ENCODE data around the gene FUT3. TPM values are rescaled to one million over a fixed set of nuclear protein-coding genes. Genes with fewer than 3 reads are reported as not detected.
"Not testable (repeated sequence)": the region's sequence is repeated elsewhere in the genome, so short reads cannot be mapped to it uniquely, and the experiment has no call there.

FUT3 gene
- total RNA-seq, 1 donor from 2014 or later = not detected

DNA sequence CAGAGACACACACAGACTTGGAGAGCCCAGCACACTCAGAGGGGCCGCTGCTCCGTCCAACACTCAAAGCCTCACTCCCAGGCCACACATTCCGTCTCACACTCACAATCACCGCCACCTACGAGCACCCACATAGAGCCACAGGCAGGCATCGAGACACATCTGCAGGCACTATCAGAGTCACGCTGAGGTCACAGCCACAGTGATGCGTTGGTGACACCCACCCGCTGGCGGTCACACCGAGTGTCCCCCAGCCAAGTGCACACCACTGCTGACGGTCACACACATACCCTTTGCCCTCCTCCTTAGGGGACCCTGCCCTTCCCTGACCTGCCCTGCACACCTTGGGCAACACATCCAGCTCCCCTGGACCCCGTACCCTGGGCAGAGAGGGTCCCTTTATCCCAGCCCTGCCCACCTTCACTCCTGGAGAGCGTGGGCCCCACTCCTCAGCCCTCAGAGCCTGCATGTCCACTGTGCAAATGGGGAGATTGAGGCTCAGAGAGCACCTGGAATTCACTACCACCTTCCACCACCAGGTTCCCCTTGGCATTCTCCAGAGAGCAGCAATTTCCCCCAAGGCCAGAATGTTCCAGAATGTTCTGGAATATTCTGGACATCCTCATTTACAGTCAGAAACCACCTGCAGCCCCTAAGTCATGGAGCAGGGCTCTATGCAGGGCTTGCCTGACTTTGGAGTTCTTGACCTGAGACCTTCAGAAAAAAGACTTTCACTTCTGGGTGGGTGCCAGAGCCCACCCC, 13.7 kb upstream of the FUT3 start:
- Histone ChIP-seq H3K4me3 (no peak overlapping the region), H3K36me3 (no peaks in the 10 kb centered on the region), H3K27ac (no peak overlapping the region), H3K27me3 (no peaks in the 10 kb centered on the region), H3K4me1 (no peaks in the 10 kb centered on the region), H3K9me3 (no peaks in the 10 kb centered on the region)
- TF ChIP-seq, protein P1, sequence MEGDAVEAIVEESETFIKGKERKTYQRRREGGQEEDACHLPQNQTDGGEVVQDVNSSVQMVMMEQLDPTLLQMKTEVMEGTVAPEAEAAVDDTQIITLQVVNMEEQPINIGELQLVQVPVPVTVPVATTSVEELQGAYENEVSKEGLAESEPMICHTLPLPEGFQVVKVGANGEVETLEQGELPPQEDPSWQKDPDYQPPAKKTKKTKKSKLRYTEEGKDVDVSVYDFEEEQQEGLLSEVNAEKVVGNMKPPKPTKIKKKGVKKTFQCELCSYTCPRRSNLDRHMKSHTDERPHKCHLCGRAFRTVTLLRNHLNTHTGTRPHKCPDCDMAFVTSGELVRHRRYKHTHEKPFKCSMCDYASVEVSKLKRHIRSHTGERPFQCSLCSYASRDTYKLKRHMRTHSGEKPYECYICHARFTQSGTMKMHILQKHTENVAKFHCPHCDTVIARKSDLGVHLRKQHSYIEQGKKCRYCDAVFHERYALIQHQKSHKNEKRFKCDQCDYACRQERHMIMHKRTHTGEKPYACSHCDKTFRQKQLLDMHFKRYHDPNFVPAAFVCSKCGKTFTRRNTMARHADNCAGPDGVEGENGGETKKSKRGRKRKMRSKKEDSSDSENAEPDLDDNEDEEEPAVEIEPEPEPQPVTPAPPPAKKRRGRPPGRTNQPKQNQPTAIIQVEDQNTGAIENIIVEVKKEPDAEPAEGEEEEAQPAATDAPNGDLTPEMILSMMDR (IDR thresholded peaks at IDR 0.05) = no peak
- intact Hi-C loops (cut with DNase I) = no loop called here
- DNase-seq (ENCODE audit: low spot score in 2 of 2) = no peak

DNA sequence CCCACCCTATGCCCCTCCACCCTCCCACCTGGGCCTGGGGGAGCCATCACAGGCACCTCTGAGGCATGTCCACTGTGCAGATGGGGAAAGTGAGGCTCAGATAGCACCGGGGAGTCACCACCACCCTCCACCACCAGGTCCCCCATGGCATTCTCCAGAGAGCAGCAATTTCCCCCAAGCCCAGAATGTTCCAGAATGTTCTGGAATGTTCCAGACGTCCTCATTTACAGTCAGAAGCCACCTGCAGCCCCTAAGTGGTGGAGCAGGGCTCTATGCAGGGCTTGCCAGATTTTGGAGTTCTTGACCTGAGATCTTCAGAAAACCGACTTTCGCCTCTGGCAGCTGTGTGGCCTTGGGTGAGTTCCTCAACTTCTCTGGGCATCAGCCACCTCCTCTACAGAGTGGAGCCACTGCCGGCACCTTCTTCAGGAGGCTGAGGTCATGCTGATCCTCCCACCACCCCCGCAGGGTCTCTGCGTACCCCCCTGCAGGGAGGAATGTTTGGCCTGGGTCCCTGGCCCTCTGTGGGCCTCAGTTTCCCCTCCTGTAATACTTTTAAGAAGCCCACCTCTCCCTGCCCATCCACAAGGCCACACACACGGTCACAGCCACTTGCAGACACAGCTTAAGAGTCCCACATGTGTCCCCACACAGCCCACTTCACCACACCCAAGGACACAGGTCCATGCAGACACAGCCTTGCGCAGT, 12.9 kb upstream of the FUT3 start:
- no peaks in the 10 kb centered on the region for H3K9me3 ChIP-seq
- DNase-seq (ENCODE audit: low spot score in 2 of 2) = no peak
- TF ChIP-seq, protein P1 (IDR thresholded peaks at IDR 0.05) = no peak
- H3K27me3 ChIP-seq = no peaks in the 10 kb centered on the region
- H3K4me3 ChIP-seq = no peak overlapping the region
- no peak overlapping the region for H3K27ac ChIP-seq
- no peaks in the 10 kb centered on the region for H3K4me1 ChIP-seq
- H3K36me3 ChIP-seq = no peaks in the 10 kb centered on the region
- intact Hi-C loops (cut with DNase I) = no loop called here

DNA sequence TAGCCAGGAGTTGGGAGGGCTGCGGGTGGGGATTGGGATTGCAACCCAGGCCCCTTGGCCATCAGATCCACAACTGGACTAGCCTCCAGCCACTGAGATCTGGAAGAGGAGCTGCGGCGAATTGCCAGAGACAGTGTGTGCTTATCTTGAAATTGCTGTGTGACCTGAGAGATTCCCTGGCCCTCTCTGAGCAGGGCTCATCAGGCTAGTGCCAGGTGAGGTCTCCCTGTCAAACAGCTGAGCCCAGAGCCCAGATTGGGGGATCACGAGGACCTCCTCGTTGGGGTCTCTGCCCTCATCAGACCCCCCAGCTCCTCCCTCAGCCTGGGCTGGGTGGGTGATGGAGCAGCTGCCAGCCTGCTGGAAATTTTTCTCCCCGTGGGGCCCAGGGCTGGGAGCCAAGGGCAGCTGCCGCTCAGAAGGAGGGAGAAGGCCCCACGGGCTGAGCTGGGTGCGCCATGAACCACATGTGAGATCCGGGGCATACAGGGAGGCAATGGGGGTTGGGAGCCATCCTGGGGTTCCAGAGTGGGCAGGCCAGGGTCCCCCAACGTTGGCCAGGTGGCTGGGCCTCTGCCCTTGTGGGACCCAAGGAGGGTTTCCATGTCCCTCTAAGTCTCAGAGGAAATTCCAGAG, 11.9 kb upstream of the FUT3 start:
- Histone ChIP-seq H3K27me3 (no peaks in the 10 kb centered on the region), H3K27ac (no peak overlapping the region), H3K4me1 (no peaks in the 10 kb centered on the region), H3K9me3 (no peaks in the 10 kb centered on the region), H3K36me3 (no peaks in the 10 kb centered on the region), H3K4me3 (no peak overlapping the region)
- no peak for DNase-seq (ENCODE audit: low spot score in 2 of 2)
- TF ChIP-seq, protein P1 (IDR thresholded peaks at IDR 0.05) = no peak
- intact Hi-C loops (cut with DNase I) = no loop called here

DNA sequence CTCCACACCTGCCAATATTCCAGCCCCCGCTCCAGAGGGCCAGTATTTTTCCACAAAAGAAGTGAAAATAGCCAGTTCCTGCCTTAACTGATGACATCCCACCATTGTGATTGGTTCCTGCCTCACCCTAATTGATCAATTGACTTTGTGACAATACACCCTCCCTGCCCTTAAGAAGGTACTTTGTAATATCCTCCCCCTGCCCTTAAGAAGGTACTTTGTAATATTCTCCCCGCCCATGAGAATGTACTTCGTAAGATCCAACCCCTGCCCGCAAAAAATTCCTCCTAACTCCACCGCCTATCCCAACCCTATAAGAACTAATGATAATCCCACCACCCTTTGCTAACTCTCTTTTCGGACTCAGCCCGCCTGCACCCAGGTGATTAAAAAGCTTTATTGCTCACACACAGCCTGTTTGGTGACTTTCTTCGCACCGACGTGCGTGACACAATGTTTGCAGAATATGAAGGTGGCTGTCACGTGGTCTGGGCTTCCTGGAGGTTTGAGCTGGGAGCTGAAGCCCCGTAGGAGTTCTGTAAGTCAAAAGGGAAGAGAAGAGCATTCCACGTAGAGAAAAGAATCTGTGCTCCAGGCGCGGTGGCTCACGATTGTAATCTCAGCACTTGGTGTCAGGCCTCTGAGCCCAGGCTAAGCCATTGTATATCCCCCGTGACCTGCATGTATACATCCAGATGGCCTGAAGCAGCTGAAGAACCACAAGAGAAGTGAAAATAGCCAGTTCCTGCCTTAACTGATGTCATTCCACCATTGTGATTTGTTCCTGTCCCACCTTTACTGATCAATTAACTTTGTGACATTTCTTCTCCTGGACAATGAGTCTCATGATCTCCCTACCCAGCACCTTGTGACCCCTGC, 6.2 kb upstream of the FUT3 start:
- no peaks in the 10 kb centered on the region for H3K36me3 ChIP-seq
- TF ChIP-seq, protein P1 (IDR thresholded peaks at IDR 0.05) = no peak
- intact Hi-C loops (cut with DNase I) = no loop called here

DNA sequence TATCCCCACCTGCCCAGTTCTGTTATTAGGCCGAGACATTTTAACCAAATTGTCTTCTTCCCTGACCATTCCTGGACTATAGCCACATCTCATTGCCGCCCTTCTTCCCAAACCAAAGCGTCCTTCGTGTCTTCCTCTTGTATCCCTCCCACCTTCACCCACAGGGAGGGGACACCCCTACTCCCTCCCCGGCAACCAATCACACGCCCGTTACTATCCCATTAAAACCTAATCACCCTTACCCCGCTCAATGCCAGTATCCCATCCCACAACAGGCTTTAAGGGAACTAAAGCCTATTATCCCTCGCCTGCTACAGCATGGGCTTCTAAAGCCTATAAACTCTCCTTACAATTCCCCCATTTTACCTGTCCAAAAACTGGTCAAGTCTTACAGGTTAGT, 3.9 kb upstream of the FUT3 start:
- DNase-seq (ENCODE audit: low spot score in 2 of 2); H3K27me3 ChIP-seq; H3K27ac ChIP-seq; H3K36me3 ChIP-seq; H3K9me3 ChIP-seq; H3K4me1 ChIP-seq; H3K4me3 ChIP-seq; intact Hi-C loops (cut with DNase I): not testable (repeated sequence)

More for the DNA sequence above, 6.2 kb upstream of the FUT3 start:
- Histone ChIP-seq H3K9me3 (no peaks in the 10 kb centered on the region), H3K4me3 (no peak overlapping the region), H3K27me3 (no peaks in the 10 kb centered on the region), H3K27ac (no peak overlapping the region), H3K4me1 (no peaks in the 10 kb centered on the region)
- no peak for DNase-seq (ENCODE audit: low spot score in 2 of 2)

DNA sequence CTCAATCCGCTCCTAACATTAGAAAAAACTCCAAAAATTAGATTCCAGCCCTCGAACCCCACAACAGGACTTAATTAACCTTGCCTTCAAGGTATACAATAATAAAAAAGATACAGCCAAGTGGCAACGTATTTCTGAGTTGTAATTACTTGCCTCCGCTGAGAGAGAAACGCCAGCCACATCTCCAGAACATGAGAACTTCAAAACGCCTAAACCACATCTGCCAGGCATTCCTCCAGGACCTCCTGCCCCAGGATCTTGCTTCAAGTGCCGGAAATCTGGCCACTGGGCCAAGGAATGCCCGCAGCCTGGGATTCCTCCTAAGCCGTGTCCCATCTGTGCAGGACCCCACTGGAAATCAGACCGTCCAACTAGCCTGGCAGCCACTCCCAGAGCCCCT, 2.9 kb upstream of the FUT3 start:
- H3K4me1 ChIP-seq; H3K27ac ChIP-seq; DNase-seq (ENCODE audit: low spot score in 2 of 2); H3K4me3 ChIP-seq; intact Hi-C loops (cut with DNase I); H3K27me3 ChIP-seq; H3K36me3 ChIP-seq; H3K9me3 ChIP-seq: not testable (repeated sequence)

All from ascending aorta (tissue), 2 donors.